Tibial nerve (tissue), 3 donors: ENCODE data around the gene RASSF8.

Source experiments
- POLR2A ChIP-seq, 2 donors: fragments of 450-650 bp; IDR thresholded peaks; one replicate each; pipeline ENCODE4 v1.6.1; 2017; ENCODE audit warnings: antibody characterized with exemption in 2 of 2, mild to moderate bottlenecking in 2 of 2, moderate library complexity in 2 of 2
- TF ChIP-seq, protein P1 (sequence below), 5 experiments: fragments of 200-600 bp in 3 of 5; fragments of 450-650 bp in 2 of 5; sonication (generic) in 3 of 5; IDR thresholded peaks; one replicate each; pipeline ENCODE4 v1.5.1; 2016 to 2019; ENCODE audit warnings: antibody characterized with exemption in 5 of 5, mild to moderate bottlenecking in 3 of 5, moderate library complexity in 2 of 5

DNA sequence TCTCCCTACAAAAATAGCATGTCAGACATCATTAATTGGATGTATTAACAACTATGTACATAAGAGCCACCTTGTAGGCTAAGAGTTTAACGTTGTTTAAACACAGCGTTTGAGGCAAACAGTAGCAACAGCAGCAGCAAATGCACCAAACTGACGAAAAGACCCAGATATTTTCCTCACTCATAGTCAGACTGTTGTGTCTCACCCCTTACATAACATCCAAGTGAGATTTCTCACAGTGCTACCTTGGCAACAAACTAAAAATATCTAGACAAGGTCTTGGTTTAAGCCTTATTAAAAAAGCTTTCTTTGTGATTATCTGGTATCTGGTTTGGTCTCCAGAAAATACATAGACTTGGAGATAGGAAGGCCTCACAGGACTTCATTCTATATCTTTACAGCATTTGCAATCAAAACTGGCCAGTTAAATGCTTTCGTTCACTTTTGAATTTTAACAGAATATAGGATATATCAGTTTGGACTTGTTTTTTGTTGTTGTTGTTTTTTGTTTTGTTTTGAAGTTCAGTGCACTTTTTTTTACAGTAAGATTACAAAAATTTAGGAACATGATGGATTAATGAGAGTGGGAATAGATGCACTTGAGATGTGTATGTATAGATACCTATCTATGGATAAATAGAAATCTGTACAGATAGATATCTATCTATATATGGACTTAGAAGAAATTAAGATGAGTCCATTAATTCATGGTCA, 162.2 kb downstream of the RASSF8 start:
- TF ChIP-seq, protein P1, sequence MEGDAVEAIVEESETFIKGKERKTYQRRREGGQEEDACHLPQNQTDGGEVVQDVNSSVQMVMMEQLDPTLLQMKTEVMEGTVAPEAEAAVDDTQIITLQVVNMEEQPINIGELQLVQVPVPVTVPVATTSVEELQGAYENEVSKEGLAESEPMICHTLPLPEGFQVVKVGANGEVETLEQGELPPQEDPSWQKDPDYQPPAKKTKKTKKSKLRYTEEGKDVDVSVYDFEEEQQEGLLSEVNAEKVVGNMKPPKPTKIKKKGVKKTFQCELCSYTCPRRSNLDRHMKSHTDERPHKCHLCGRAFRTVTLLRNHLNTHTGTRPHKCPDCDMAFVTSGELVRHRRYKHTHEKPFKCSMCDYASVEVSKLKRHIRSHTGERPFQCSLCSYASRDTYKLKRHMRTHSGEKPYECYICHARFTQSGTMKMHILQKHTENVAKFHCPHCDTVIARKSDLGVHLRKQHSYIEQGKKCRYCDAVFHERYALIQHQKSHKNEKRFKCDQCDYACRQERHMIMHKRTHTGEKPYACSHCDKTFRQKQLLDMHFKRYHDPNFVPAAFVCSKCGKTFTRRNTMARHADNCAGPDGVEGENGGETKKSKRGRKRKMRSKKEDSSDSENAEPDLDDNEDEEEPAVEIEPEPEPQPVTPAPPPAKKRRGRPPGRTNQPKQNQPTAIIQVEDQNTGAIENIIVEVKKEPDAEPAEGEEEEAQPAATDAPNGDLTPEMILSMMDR (IDR thresholded peaks at IDR 0.05), result no peak
- no peak for TF ChIP-seq POLR2A (IDR thresholded peaks at IDR 0.05)
